ENCODE data around the gene CLASP2. TPM values are rescaled to one million over a fixed set of nuclear protein-coding genes. Genes with fewer than 3 reads are reported as not detected.

The CLASP2 gene
- total RNA-seq, 1 donor from 2014 or later: 85.8 TPM

- Mint-ChIP-seq H3K4me3 (no peak overlapping the region), H3K27me3 (no peaks in the 10 kb centered on the region), H3K9me3 (no peaks in the 10 kb centered on the region), H3K4me1 (no peaks in the 10 kb centered on the region), H3K27ac (no peak overlapping the region), H3K36me3 (ENCODE audit: low read depth) (peaks cover 55% of the 10 kb centered on the region)
- intact Hi-C loops (cut with micrococcal nuclease): no loop called here
- ChIA-PET POLR2A (no interaction called here), CTCF (no interaction called here)
- no peak for TF ChIP-seq CTCF (IDR thresholded peaks at IDR 0.05)
- no peak for DNase-seq
- ATAC-seq (ENCODE audit: low read depth): no peak
These were observed 204.7 kb downstream of the CLASP2 start for GRCh38 chr3:33513262-33513863.

GRCh38 chr3:33505027-33505426, 213.0 kb downstream of the CLASP2 start:
- intact Hi-C loops (cut with micrococcal nuclease): no loop called here
- no peak for ATAC-seq (ENCODE audit: low read depth)

GRCh38 chr3:33496449-33496848, 221.6 kb downstream of the CLASP2 start:
- POLR2A ChIA-PET: no interaction called here
- Mint-ChIP-seq H3K36me3 (ENCODE audit: low read depth) (peaks cover 44% of the 10 kb centered on the region), H3K9me3 (no peaks in the 10 kb centered on the region), H3K27me3 (no peaks in the 10 kb centered on the region), H3K4me3 (no peak overlapping the region), H3K4me1 (peaks cover 5% of the 10 kb centered on the region), H3K27ac (no peak overlapping the region)
- intact Hi-C loops (cut with micrococcal nuclease): no loop called here
- TF ChIP-seq CTCF (IDR thresholded peaks at IDR 0.05): no peak
- CTCF ChIA-PET: no interaction called here
- ATAC-seq (ENCODE audit: low read depth): no peak
- no peak for DNase-seq

More at GRCh38 chr3:33505027-33505426, 213.0 kb downstream of the CLASP2 start:
- no peak overlapping the region for H3K27ac Mint-ChIP-seq
- peaks cover 70% of the 10 kb centered on the region for H3K36me3 Mint-ChIP-seq (ENCODE audit: low read depth)
- no peaks in the 10 kb centered on the region for H3K4me1 Mint-ChIP-seq
- no peaks in the 10 kb centered on the region for H3K27me3 Mint-ChIP-seq
- no peak overlapping the region for H3K4me3 Mint-ChIP-seq
- H3K9me3 Mint-ChIP-seq: no peaks in the 10 kb centered on the region
- ChIA-PET POLR2A (no interaction called here), CTCF (no interaction called here)
- DNase-seq: no peak
- no peak for TF ChIP-seq CTCF (IDR thresholded peaks at IDR 0.05)

GRCh38 chr3:33491721-33492120, 226.3 kb downstream of the CLASP2 start:
- Mint-ChIP-seq H3K9me3 (no peaks in the 10 kb centered on the region), H3K4me1 (peaks cover 15% of the 10 kb centered on the region), H3K27ac (no peak overlapping the region), H3K4me3 (no peak overlapping the region), H3K36me3 (ENCODE audit: low read depth) (peaks cover under 1% of the 10 kb centered on the region), H3K27me3 (no peaks in the 10 kb centered on the region)
- intact Hi-C loops (cut with micrococcal nuclease): loop anchor here (5.0 kb wide), 1 partner anchor 54 kb away; no protein-coding TSS in a partner anchor
- ChIA-PET CTCF (no interaction called here), POLR2A (no interaction called here)
- TF ChIP-seq CTCF (IDR thresholded peaks at IDR 0.05): no peak
- ATAC-seq (ENCODE audit: low read depth): no peak
- DNase-seq: no peak

GRCh38 chr3:33490641-33491241, 227.3 kb downstream of the CLASP2 start:
- TF ChIP-seq CTCF (IDR thresholded peaks at IDR 0.05): no peak
- Mint-ChIP-seq H3K27me3 (no peaks in the 10 kb centered on the region), H3K4me3 (no peak overlapping the region), H3K9me3 (no peaks in the 10 kb centered on the region), H3K36me3 (ENCODE audit: low read depth) (no peaks in the 10 kb centered on the region), H3K4me1 (peaks cover 15% of the 10 kb centered on the region), H3K27ac (no peak overlapping the region)
- intact Hi-C loops (cut with micrococcal nuclease): loop anchor here (5.0 kb wide), 1 partner anchor 53 kb away; no protein-coding TSS in a partner anchor
- ATAC-seq (ENCODE audit: low read depth) (peak; percentile 31), DNase-seq (no peak)
- ChIA-PET POLR2A (no interaction called here), CTCF (no interaction called here)

Measured in activated B cell treated with CpG ODN at 0.5 μM for 24 hours (primary cell).